ENCODE measurements around the gene SLC5A5.

- TF ChIP-seq TAF1 (IDR thresholded peaks at IDR 0.05; ENCODE audit: low read depth), result no peak
- TF ChIP-seq USF1 (IDR thresholded peaks at IDR 0.05), result no peak
- no peak for TF ChIP-seq EP300 (IDR thresholded peaks at IDR 0.05; ENCODE audit: borderline replicate concordance)
- no peak for TF ChIP-seq NFIC (IDR thresholded peaks at IDR 0.05)
- TF ChIP-seq YY1 (IDR thresholded peaks at IDR 0.05; ENCODE audit: low read depth), result no peak
- TF ChIP-seq REST (IDR thresholded peaks at IDR 0.05; ENCODE audit: low read depth), result no peak
- no peak for TF ChIP-seq FOXM1 (IDR thresholded peaks at IDR 0.05; ENCODE audit: borderline replicate concordance, low read depth)
Measured at GRCh38 chr19:17862711-17863519, 8.8 kb upstream of the SLC5A5 start.

All from Ishikawa (cell line).